ENCODE data around the gene SCN3B.
A peak's percentile ranks its signal among the peaks of the same experiment; 100 is the strongest.

The SCN3B gene

DNA sequence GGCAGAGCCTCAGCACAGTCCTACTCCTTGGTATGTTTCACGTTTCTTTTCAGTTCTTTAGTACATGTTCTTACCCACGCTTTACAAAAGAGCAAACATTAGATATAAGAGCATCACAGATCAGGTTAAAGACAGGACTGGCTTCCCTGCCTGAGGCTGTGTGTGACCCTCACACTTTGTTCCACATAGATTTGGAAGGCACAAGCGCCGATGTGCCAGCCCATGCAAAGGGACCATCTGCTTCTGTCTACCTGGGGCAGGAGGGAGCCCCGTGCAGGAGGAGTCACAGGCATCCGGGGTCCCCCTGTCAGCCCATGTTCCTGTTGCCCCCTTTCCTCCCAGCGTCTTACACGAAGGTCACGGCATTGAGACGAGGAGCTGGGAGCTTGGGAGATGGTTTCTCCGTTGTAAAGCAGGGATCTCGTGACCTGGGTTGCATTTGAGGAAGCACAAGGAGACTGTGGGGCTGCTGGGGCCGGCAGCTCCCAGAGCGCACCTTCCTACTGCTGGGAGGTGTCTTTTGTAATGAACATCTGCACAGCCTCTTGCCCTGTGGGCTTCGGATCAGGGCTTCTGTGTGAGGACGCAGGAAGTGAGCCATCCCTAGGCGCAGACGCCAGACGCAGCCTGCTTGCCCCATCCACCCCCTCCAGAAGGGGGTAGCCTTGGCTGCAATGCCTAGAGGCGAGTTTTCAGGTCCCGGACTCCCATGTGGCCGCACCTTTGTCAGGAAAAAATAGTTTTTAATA is 72.6 kb downstream of the SCN3B start:
- no peaks in the 10 kb centered on the region for H3K36me3 ChIP-seq (ENCODE audit: control insufficient read depth in 2 of 2, insufficient read depth in 1 of 2, low read length in 2 of 2)
- POLR2A ChIA-PET = no interaction called here
- no peaks in the 10 kb centered on the region for H3K9me3 ChIP-seq (ENCODE audit: control insufficient read depth, insufficient read depth, low read depth, low read length)
- H3K4me3 ChIP-seq (ENCODE audit: low read depth, low read length) = no peak overlapping the region
- CTCF ChIA-PET = interaction anchor here (0.6 to 5.7 kb wide), 9 partner anchors 12 to 769 kb away, joined by 3 to 50 read pairs (median 4); no protein-coding TSS in a partner anchor
- no peaks in the 10 kb centered on the region for H3K4me1 ChIP-seq (ENCODE audit: control insufficient read depth, insufficient read depth, low read length)
- TF ChIP-seq ZBTB20 (tag by site-specific recombination; IDR thresholded peaks at IDR 0.05) (no peak), ZNF747 (tag by site-specific recombination; IDR thresholded peaks at IDR 0.05) (no peak), ZBTB48 (tag by site-specific recombination; IDR thresholded peaks at IDR 0.05) (no peak), ZFHX2 (tag by site-specific recombination; conservative IDR thresholded peaks at IDR 0.05) (no peak)
- no peak overlapping the region for H3K27ac ChIP-seq (ENCODE audit: extremely low read depth, low read depth, low read length)

DNA sequence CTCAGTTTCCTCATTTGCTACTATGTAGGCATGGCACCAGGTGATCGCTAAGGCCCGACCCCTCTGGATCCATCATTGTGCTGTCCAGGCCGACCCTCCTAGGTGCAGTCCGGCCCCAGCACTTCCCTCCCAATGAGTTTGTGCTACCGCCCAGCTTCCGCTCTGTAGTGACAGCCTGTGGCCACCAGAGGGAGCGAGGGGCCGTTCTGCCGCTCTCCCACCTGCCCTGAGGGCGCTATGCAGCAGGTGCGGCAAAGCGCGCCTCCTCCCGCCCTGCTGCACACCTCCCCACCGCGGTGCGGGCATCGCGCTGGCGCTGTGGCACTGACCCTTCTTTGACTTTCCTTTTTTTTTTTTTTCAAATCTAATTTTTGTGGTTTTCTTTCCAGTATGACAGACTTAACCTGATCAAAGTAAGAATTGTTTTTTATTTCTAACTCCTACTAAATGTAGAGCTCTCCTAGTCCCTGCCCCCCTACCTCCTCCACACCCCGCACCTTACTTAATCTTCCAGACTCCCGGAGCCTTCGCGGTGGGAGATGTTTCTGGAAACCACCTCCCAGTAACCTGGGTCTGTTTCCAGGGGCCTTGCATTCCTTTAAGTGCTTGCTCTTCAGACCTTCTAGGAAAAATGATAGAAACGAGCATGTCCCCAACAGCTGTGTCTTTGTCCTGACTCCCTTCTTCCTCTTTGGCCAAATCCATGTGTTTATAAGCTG is 73.7 kb downstream of the SCN3B start:
- POLR2A ChIA-PET = interaction anchor here (0.6 kb wide), 1 partner anchor 103 kb away, joined by 5 read pairs; no protein-coding TSS in a partner anchor
- Histone ChIP-seq H3K27ac (ENCODE audit: extremely low read depth, low read depth, low read length) (no peak overlapping the region), H3K9me3 (ENCODE audit: control insufficient read depth, insufficient read depth, low read depth, low read length) (no peaks in the 10 kb centered on the region), H3K4me1 (ENCODE audit: control insufficient read depth, insufficient read depth, low read length) (no peaks in the 10 kb centered on the region), H3K4me3 (ENCODE audit: low read depth, low read length) (no peak overlapping the region), H3K36me3 (ENCODE audit: control insufficient read depth in 2 of 2, insufficient read depth in 1 of 2, low read length in 2 of 2) (no peaks in the 10 kb centered on the region)
- CTCF ChIA-PET = interaction anchor here (0.6 to 5.7 kb wide), 37 partner anchors 8 to 1053 kb away, joined by 3 to 50 read pairs (median 4); no protein-coding TSS in a partner anchor
- TF ChIP-seq GLIS2 (tag by site-specific recombination; IDR thresholded peaks at IDR 0.05) (no peak), ZNF354C (tag by site-specific recombination; IDR thresholded peaks at IDR 0.05; ENCODE audit: borderline replicate concordance, low read depth) (no peak), ZNF664 (tag by site-specific recombination; IDR thresholded peaks at IDR 0.05) (no peak), GLIS1 (tag by site-specific recombination; IDR thresholded peaks at IDR 0.05) (peak; percentile 46), ZNF2 (tag by site-specific recombination; IDR thresholded peaks at IDR 0.05) (peak; percentile 92), ZNF610 (tag by site-specific recombination; IDR thresholded peaks at IDR 0.05; ENCODE audit: borderline replicate concordance) (peak; percentile 75; the same call in 1 of the 2 replicates), ZNF341 (tag by site-specific recombination; IDR thresholded peaks at IDR 0.05; ENCODE audit: low read depth) (peak; percentile 96), ZNF184 (tag by site-specific recombination; IDR thresholded peaks at IDR 0.05) (no peak), ZNF654 (tag by site-specific recombination; IDR thresholded peaks at IDR 0.05; ENCODE audit: low read depth) (peak; percentile 40), SCRT2 (tag by site-specific recombination; IDR thresholded peaks at IDR 0.05) (peak; percentile 95), KLF1 (tag by site-specific recombination; IDR thresholded peaks at IDR 0.05) (peak; percentile 49; the same call in 1 of the 2 replicates), ZNF600 (tag by site-specific recombination; IDR thresholded peaks at IDR 0.05) (peak; percentile 70; the same call in 1 of the 2 replicates), SCRT1 (tag by site-specific recombination; IDR thresholded peaks at IDR 0.05; ENCODE audit: borderline replicate concordance) (peak; percentile 92), ZNF19 (tag by site-specific recombination; IDR thresholded peaks at IDR 0.05; ENCODE audit: low read depth) (no peak), WT1 (tag by site-specific recombination; IDR thresholded peaks at IDR 0.05) (peak; percentile 48; the same call in 1 of the 2 replicates), ZFHX2 (tag by site-specific recombination; conservative IDR thresholded peaks at IDR 0.05) (peak; percentile 16; the same call in 1 of the 2 replicates), KLF8 (tag by site-specific recombination; IDR thresholded peaks at IDR 0.05) (peak; percentile 58; the same call in 1 of the 2 replicates), GLI2 (tag by site-specific recombination; IDR thresholded peaks at IDR 0.05; ENCODE audit: borderline replicate concordance, low read depth) (no peak)
- TF ChIP-seq, protein P1, sequence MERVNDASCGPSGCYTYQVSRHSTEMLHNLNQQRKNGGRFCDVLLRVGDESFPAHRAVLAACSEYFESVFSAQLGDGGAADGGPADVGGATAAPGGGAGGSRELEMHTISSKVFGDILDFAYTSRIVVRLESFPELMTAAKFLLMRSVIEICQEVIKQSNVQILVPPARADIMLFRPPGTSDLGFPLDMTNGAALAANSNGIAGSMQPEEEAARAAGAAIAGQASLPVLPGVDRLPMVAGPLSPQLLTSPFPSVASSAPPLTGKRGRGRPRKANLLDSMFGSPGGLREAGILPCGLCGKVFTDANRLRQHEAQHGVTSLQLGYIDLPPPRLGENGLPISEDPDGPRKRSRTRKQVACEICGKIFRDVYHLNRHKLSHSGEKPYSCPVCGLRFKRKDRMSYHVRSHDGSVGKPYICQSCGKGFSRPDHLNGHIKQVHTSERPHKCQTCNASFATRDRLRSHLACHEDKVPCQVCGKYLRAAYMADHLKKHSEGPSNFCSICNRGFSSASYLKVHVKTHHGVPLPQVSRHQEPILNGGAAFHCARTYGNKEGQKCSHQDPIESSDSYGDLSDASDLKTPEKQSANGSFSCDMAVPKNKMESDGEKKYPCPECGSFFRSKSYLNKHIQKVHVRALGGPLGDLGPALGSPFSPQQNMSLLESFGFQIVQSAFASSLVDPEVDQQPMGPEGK (tag by site-specific recombination; IDR thresholded peaks at IDR 0.05) = peak; percentile 61; the same call in 1 of the 2 replicates
- TF ChIP-seq, protein P2, sequence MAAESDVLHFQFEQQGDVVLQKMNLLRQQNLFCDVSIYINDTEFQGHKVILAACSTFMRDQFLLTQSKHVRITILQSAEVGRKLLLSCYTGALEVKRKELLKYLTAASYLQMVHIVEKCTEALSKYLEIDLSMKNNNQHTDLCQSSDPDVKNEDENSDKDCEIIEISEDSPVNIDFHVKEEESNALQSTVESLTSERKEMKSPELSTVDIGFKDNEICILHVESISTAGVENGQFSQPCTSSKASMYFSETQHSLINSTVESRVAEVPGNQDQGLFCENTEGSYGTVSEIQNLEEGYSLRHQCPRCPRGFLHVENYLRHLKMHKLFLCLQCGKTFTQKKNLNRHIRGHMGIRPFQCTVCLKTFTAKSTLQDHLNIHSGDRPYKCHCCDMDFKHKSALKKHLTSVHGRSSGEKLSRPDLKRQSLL (tag by site-specific recombination; IDR thresholded peaks at IDR 0.05) = no peak
- TF ChIP-seq, protein P3, sequence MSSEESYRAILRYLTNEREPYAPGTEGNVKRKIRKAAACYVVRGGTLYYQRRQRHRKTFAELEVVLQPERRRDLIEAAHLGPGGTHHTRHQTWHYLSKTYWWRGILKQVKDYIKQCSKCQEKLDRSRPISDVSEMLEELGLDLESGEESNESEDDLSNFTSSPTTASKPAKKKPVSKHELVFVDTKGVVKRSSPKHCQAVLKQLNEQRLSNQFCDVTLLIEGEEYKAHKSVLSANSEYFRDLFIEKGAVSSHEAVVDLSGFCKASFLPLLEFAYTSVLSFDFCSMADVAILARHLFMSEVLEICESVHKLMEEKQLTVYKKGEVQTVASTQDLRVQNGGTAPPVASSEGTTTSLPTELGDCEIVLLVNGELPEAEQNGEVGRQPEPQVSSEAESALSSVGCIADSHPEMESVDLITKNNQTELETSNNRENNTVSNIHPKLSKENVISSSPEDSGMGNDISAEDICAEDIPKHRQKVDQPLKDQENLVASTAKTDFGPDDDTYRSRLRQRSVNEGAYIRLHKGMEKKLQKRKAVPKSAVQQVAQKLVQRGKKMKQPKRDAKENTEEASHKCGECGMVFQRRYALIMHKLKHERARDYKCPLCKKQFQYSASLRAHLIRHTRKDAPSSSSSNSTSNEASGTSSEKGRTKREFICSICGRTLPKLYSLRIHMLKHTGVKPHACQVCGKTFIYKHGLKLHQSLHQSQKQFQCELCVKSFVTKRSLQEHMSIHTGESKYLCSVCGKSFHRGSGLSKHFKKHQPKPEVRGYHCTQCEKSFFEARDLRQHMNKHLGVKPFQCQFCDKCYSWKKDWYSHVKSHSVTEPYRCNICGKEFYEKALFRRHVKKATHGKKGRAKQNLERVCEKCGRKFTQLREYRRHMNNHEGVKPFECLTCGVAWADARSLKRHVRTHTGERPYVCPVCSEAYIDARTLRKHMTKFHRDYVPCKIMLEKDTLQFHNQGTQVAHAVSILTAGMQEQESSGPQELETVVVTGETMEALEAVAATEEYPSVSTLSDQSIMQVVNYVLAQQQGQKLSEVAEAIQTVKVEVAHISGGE (tag by site-specific recombination; conservative IDR thresholded peaks at IDR 0.05; ENCODE audit: low read depth) = peak; percentile 18; the same call in 1 of the 2 replicates
- TF ChIP-seq, protein P4, sequence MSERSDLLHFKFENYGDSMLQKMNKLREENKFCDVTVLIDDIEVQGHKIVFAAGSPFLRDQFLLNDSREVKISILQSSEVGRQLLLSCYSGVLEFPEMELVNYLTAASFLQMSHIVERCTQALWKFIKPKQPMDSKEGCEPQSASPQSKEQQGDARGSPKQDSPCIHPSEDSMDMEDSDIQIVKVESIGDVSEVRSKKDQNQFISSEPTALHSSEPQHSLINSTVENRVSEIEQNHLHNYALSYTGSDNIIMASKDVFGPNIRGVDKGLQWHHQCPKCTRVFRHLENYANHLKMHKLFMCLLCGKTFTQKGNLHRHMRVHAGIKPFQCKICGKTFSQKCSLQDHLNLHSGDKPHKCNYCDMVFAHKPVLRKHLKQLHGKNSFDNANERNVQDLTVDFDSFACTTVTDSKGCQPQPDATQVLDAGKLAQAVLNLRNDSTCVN (tag by site-specific recombination; optimal IDR thresholded peaks at IDR 0.05) = peak; percentile 27

Data from HEK293 (cell line).